Astrocyte (in vitro differentiated cells and primary cell): Measurements from ENCODE around the gene TMEM101. TPM values are rescaled to one million over a fixed set of nuclear protein-coding genes. Genes with fewer than 3 reads are reported as not detected.

ENCODE experiments used
- DNase-seq: peaks from one replicate; pipeline ENCODE4 v3.0.0-alpha.2; 2010; ENCODE audit warnings: low read depth
- FAIRE-seq: peaks from 2 replicates; lab custom pipeline; 2011; peaks lifted over from hg19 to GRCh38; lab: Jason Lieb, UNC
- H2AFZ ChIP-seq: 2 replicates; pipeline ENCODE4 v1.6.0; 2012; ENCODE audit warnings: low read depth, low read length, inconsistent platforms
- H3K27ac ChIP-seq: 2 replicates; pipeline ENCODE4 v1.5.1; 2011; ENCODE audit warnings: low read depth, low read length, inconsistent platforms
- H3K27me3 ChIP-seq: 2 replicates; pipeline ENCODE4 v1.6.0; 2011; ENCODE audit warnings: low read length, inconsistent platforms; ENCODE audit not compliant: insufficient read depth
- H3K36me3 ChIP-seq: 2 replicates; pipeline ENCODE4 v1.5.1; 2011; ENCODE audit warnings: low read length, inconsistent platforms; ENCODE audit not compliant: insufficient read depth
- H3K4me1 ChIP-seq: 2 replicates; pipeline ENCODE4 v1.5.1; 2011; ENCODE audit warnings: low read length, inconsistent platforms; ENCODE audit not compliant: insufficient read depth
- H3K4me2 ChIP-seq: 2 replicates; pipeline ENCODE4 v1.6.0; 2012; ENCODE audit warnings: low read length, inconsistent platforms
- H3K4me3 ChIP-seq: 2 replicates; pipeline ENCODE4 v1.5.1; 2011; ENCODE audit warnings: low read depth, mild to moderate bottlenecking, low read length, inconsistent platforms; ENCODE audit not compliant: insufficient read depth
- H3K79me2 ChIP-seq: 2 replicates; pipeline ENCODE4 v1.6.0; 2012; ENCODE audit warnings: mild to moderate bottlenecking, low read length, inconsistent platforms; ENCODE audit not compliant: insufficient read depth
- H3K9ac ChIP-seq: 2 replicates; pipeline ENCODE4 v1.6.0; 2012; ENCODE audit warnings: mild to moderate bottlenecking, low read length, inconsistent platforms
- H3K9me3 ChIP-seq: 2 replicates; pipeline ENCODE4 v1.5.1; 2012; ENCODE audit warnings: low read depth, mild to moderate bottlenecking, low read length, inconsistent platforms; ENCODE audit not compliant: insufficient read depth
- H4K20me1 ChIP-seq: 2 replicates; pipeline ENCODE4 v1.6.0; 2012; ENCODE audit warnings: low read length, inconsistent platforms; ENCODE audit not compliant: insufficient read depth
- H3K27ac Mint-ChIP-seq: one replicate; pipeline ENCODE4 v1.8.0; 2021; ENCODE audit warnings: mild to moderate bottlenecking, mixed read lengths; ENCODE audit not compliant: unreplicated experiment
- H3K27me3 Mint-ChIP-seq: one replicate; pipeline ENCODE4 v1.8.0; 2021; ENCODE audit warnings: low read depth, mixed read lengths; ENCODE audit not compliant: unreplicated experiment
- H3K36me3 Mint-ChIP-seq: one replicate; pipeline ENCODE4 v1.8.0; 2021; ENCODE audit warnings: low read depth, mixed read lengths; ENCODE audit not compliant: unreplicated experiment
- H3K4me1 Mint-ChIP-seq: one replicate; pipeline ENCODE4 v1.8.0; 2021; ENCODE audit warnings: low read depth, mixed read lengths; ENCODE audit not compliant: unreplicated experiment
- H3K4me3 Mint-ChIP-seq: one replicate; pipeline ENCODE4 v1.8.0; 2021; ENCODE audit warnings: mild to moderate bottlenecking, moderate library complexity, mixed read lengths; ENCODE audit not compliant: unreplicated experiment
- H3K9me3 Mint-ChIP-seq: one replicate; pipeline ENCODE4 v1.8.0; 2021; ENCODE audit warnings: mild to moderate bottlenecking, mixed read lengths; ENCODE audit not compliant: unreplicated experiment
- CTCF ChIP-seq: IDR thresholded peaks from 2 replicates; pipeline ENCODE4 v1.5.1; 2011; ENCODE audit warnings: low read depth, mild to moderate bottlenecking, inconsistent platforms, low read length, moderate library complexity; ENCODE audit not compliant: insufficient read depth
- EZH2 ChIP-seq: IDR thresholded peaks from 2 replicates; pipeline ENCODE4 v1.6.1; 2012; ENCODE audit warnings: mild to moderate bottlenecking, low read length, inconsistent platforms; ENCODE audit not compliant: insufficient read depth
- total RNA-seq: library from RNA; stranded (reverse); gene quantifications from 2 replicates; pipeline ENCODE4 v1.2.1, GENCODE V29; 2021

The TMEM101 gene
- total RNA-seq, 1 donor from 2014 or later: 17.1 TPM

GRCh38 chr17:43970366-43970765 lies 44.4 kb downstream of the TMEM101 start:
- no peaks in the 10 kb centered on the region for H3K36me3 ChIP-seq
- peaks cover 5% of the 10 kb centered on the region for H3K4me1 Mint-ChIP-seq
- no peak overlapping the region for H3K4me3 Mint-ChIP-seq
- no peak overlapping the region for H2AFZ ChIP-seq
- peaks cover 39% of the 10 kb centered on the region for H3K27me3 Mint-ChIP-seq
- H3K27ac ChIP-seq: no peak overlapping the region
- no peaks in the 10 kb centered on the region for H3K79me2 ChIP-seq
- no peak overlapping the region for H3K4me3 ChIP-seq
- DNase-seq (no peak), FAIRE-seq (no peak)
- H3K9ac ChIP-seq: no peak overlapping the region
- H3K4me1 ChIP-seq: no peaks in the 10 kb centered on the region
- H3K36me3 Mint-ChIP-seq: no peaks in the 10 kb centered on the region
- peaks cover 23% of the 10 kb centered on the region for H3K27me3 ChIP-seq
- H4K20me1 ChIP-seq: no peaks in the 10 kb centered on the region
- H3K27ac Mint-ChIP-seq: no peak overlapping the region
- TF ChIP-seq CTCF (no peak), EZH2 (no peak)
- H3K4me2 ChIP-seq: no peak overlapping the region
- no peaks in the 10 kb centered on the region for H3K9me3 ChIP-seq
- H3K9me3 Mint-ChIP-seq: no peaks in the 10 kb centered on the region

- Mint-ChIP-seq H3K27ac (no peak overlapping the region), H3K27me3 (peaks cover 35% of the 10 kb centered on the region), H3K9me3 (no peaks in the 10 kb centered on the region), H3K36me3 (no peaks in the 10 kb centered on the region), H3K4me3 (no peak overlapping the region), H3K4me1 (peaks cover 5% of the 10 kb centered on the region)
- TF ChIP-seq EZH2 (no peak), CTCF (no peak)
- H3K36me3 ChIP-seq: no peaks in the 10 kb centered on the region
- H3K9me3 ChIP-seq: no peaks in the 10 kb centered on the region
- no peaks in the 10 kb centered on the region for H3K4me1 ChIP-seq
- no peak overlapping the region for H3K4me2 ChIP-seq
- no peak overlapping the region for H2AFZ ChIP-seq
- H3K79me2 ChIP-seq: no peaks in the 10 kb centered on the region
- peaks cover 19% of the 10 kb centered on the region for H3K27me3 ChIP-seq
- no peaks in the 10 kb centered on the region for H4K20me1 ChIP-seq
- DNase-seq (no peak), FAIRE-seq (no peak)
- H3K9ac ChIP-seq: no peak overlapping the region
- H3K4me3 ChIP-seq: no peak overlapping the region
- no peak overlapping the region for H3K27ac ChIP-seq
Observed at GRCh38 chr17:43967251-43967875, 47.4 kb downstream of the TMEM101 start.

- Histone ChIP-seq H3K36me3 (no peaks in the 10 kb centered on the region), H3K9ac (no peak overlapping the region), H3K4me1 (no peaks in the 10 kb centered on the region), H3K27me3 (peaks cover 25% of the 10 kb centered on the region), H3K27ac (no peak overlapping the region), H3K4me2 (no peak overlapping the region), H3K4me3 (no peak overlapping the region), H3K9me3 (no peaks in the 10 kb centered on the region), H4K20me1 (no peaks in the 10 kb centered on the region), H3K79me2 (no peaks in the 10 kb centered on the region), H2AFZ (no peak overlapping the region)
- FAIRE-seq (no peak), DNase-seq (no peak)
- Mint-ChIP-seq H3K27me3 (peaks cover 36% of the 10 kb centered on the region), H3K4me1 (peaks cover 5% of the 10 kb centered on the region), H3K4me3 (no peak overlapping the region), H3K27ac (peak overlapping the region; percentile 15), H3K36me3 (no peaks in the 10 kb centered on the region), H3K9me3 (peaks cover 3% of the 10 kb centered on the region)
- TF ChIP-seq EZH2 (no peak), CTCF (no peak)
Observed at GRCh38 chr17:43966276-43966675, 48.5 kb downstream of the TMEM101 start.
